ENCODE measurements around the gene C1GALT1. TPM values are rescaled to one million over a fixed set of nuclear protein-coding genes. Genes with fewer than 3 reads are reported as not detected.
A peak's percentile ranks its signal among the peaks of the same experiment; 100 is the strongest.

The C1GALT1 gene
- total and polyA plus RNA-seq, 2 donors (not counting 1 experiment from before 2014, with no cell fraction given) = 12.4 to 66.8 TPM

GRCh38 chr7:7157177-7157886 is 25.0 kb upstream of the C1GALT1 start:
- Histone ChIP-seq H3K9ac (ENCODE audit: low read length) (peak overlapping the region; percentile 69), H3K36me3 (replicated peaks in 1 of 2; ENCODE audit: control extremely low read depth in 1 of 2, control insufficient read depth in 1 of 2, extremely low read depth in 1 of 2, insufficient read depth in 2 of 2, low read length in 1 of 2) (peaks cover 0 to 11% of the 10 kb centered on the region in 2 experiments), H3K4me3 (ENCODE audit: control extremely low read depth in 1 of 5, extremely low read depth in 1 of 5, insufficient read depth in 1 of 5, low read depth in 2 of 5, low read length in 4 of 5) (peak overlapping the region; percentile 49 to 90 (median 61)), H3K4me1 (ENCODE audit: control insufficient read depth in 2 of 2, insufficient read depth in 2 of 2, low read length in 2 of 2) (peaks cover 33 to 34% of the 10 kb centered on the region in 2 donors), H3K4me2 (replicated peaks; ENCODE audit: low read depth, low read length, poor library complexity, severe bottlenecking) (peak overlapping the region; percentile 81), H3K9me3 (ENCODE audit: control extremely low read depth in 1 of 3, control insufficient read depth in 2 of 3, insufficient read depth in 1 of 3, low read length in 2 of 3) (peaks cover 0 to 19% (median 12%) of the 10 kb centered on the region in 3 donors), H3K79me2 (ENCODE audit: control insufficient read depth, insufficient read depth, low read length) (peaks cover 53% of the 10 kb centered on the region), H4K20me1 (ENCODE audit: control insufficient read depth, insufficient read depth, low read length, poor library complexity, severe bottlenecking) (no peaks in the 10 kb centered on the region), H2AFZ (ENCODE audit: insufficient read depth, low read depth, low read length, poor library complexity, severe bottlenecking) (peak overlapping the region; percentile 49), H3K27ac (ENCODE audit: low read length in 2 of 2) (peak overlapping the region; percentile 64 to 80), H3K27me3 (replicated peaks in 1 of 4; ENCODE audit: control extremely low read depth in 1 of 4, control insufficient read depth in 3 of 4, insufficient read depth in 4 of 4, low read length in 3 of 4) (no peaks in the 10 kb centered on the region)
- Mint-ChIP-seq H3K4me1 (peaks cover 57% of the 10 kb centered on the region), H3K9me3 (ENCODE audit: insufficient read depth) (peaks cover 5% of the 10 kb centered on the region), H3K27me3 (no peaks in the 10 kb centered on the region), H3K27ac (peak overlapping the region; percentile 94), H3K4me3 (peak overlapping the region; percentile 90)
- ATAC-seq (ENCODE audit: low read depth) (peak; percentile 91), DNase-seq (peak; percentile 68)
- CTCF ChIA-PET = interaction anchor here (0.5 to 2.4 kb wide), 7 partner anchors 25 to 412 kb away, joined by 3 to 13 read pairs (median 3); partner anchors contain the start of gene C1GALT1
- TF ChIP-seq EZH2 (IDR thresholded peaks at IDR 0.05; ENCODE audit: borderline replicate concordance, insufficient read depth, low read depth, low read length, poor library complexity, severe bottlenecking) = no peak
- no peak for TF ChIP-seq CTCF (IDR thresholded peaks at IDR 0.05)
- POLR2A ChIA-PET = interaction anchor here (0.6 to 1.8 kb wide), 4 partner anchors 17 to 71 kb away, joined by 3 to 13 read pairs (median 3); partner anchors contain the start of gene C1GALT1
- no CpG with 5 or more reads among the region's 2 CpGs for WGBS (ENCODE audit: insufficient coverage)
- intact Hi-C loops (cut with micrococcal nuclease) = loop anchor here (1.0 to 5.0 kb wide), 2 partner anchors 25 to 35 kb away; partner anchors contain the start of gene C1GALT1

DNA sequence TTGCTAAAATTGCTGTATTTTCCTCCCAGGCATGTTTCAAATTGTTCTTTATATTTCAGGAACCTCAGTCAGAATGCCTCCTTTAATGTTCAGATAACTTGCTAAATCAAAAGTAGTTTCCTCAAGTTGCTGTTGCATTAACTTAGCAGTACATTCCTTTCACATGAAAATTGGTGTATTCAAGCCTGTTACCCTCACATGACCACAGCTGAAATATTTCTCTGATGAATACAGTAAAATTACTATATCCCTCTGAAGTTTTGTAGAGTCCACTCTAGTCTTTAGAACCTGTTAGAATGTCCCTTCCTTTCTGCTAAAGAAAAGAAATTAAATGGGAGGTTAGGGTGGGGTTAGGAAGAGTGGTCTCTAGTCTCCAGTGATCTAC is 24.5 kb upstream of the C1GALT1 start:
- no peaks in the 10 kb centered on the region for H3K27me3 Mint-ChIP-seq
- Histone ChIP-seq H3K36me3 (replicated peaks in 1 of 2; ENCODE audit: control extremely low read depth in 1 of 2, control insufficient read depth in 1 of 2, extremely low read depth in 1 of 2, insufficient read depth in 2 of 2, low read length in 1 of 2) (peaks cover 0 to 11% of the 10 kb centered on the region in 2 experiments), H4K20me1 (ENCODE audit: control insufficient read depth, insufficient read depth, low read length, poor library complexity, severe bottlenecking) (no peaks in the 10 kb centered on the region), H3K9me3 (ENCODE audit: control extremely low read depth in 1 of 3, control insufficient read depth in 2 of 3, insufficient read depth in 1 of 3, low read length in 2 of 3) (peaks cover 0 to 17% (median 12%) of the 10 kb centered on the region in 3 donors), H3K4me1 (ENCODE audit: control insufficient read depth in 2 of 2, insufficient read depth in 2 of 2, low read length in 2 of 2) (peaks cover 33 to 34% of the 10 kb centered on the region in 2 donors), H3K9ac (ENCODE audit: low read length) (peak overlapping the region; percentile 69), H3K27me3 (replicated peaks in 1 of 4; ENCODE audit: control extremely low read depth in 1 of 4, control insufficient read depth in 3 of 4, insufficient read depth in 4 of 4, low read length in 3 of 4) (no peaks in the 10 kb centered on the region), H3K27ac (ENCODE audit: low read length in 2 of 2) (peak overlapping the region; percentile 64 to 80), H2AFZ (ENCODE audit: insufficient read depth, low read depth, low read length, poor library complexity, severe bottlenecking) (no peak overlapping the region), H3K4me3 (ENCODE audit: control extremely low read depth in 1 of 5, extremely low read depth in 1 of 5, insufficient read depth in 1 of 5, low read depth in 2 of 5, low read length in 4 of 5) (peak overlapping the region; percentile 49 to 90 (median 61)), H3K79me2 (ENCODE audit: control insufficient read depth, insufficient read depth, low read length) (peaks cover 53% of the 10 kb centered on the region), H3K4me2 (replicated peaks; ENCODE audit: low read depth, low read length, poor library complexity, severe bottlenecking) (peak overlapping the region; percentile 81)
- intact Hi-C loops (cut with micrococcal nuclease) = loop anchor here (1.0 to 5.0 kb wide), 4 partner anchors 24 to 409 kb away; partner anchors contain the start of genes C1GALT1 and MIOS
- ChIA-PET CTCF (interaction anchor here (0.7 to 2.4 kb wide), 6 partner anchors 24 to 411 kb away, joined by 3 to 13 read pairs (median 3); partner anchors contain the start of gene C1GALT1), POLR2A (interaction anchor here (0.5 to 1.8 kb wide), 3 partner anchors 17 to 37 kb away, joined by 3 to 13 read pairs (median 5); partner anchors contain the start of gene C1GALT1)
- peak overlapping the region; percentile 90 for H3K4me3 Mint-ChIP-seq
- no peak for ATAC-seq (ENCODE audit: low read depth)
- H3K4me1 Mint-ChIP-seq = peaks cover 55% of the 10 kb centered on the region
- no peak for TF ChIP-seq CTCF (IDR thresholded peaks at IDR 0.05)
- TF ChIP-seq EZH2 (IDR thresholded peaks at IDR 0.05; ENCODE audit: borderline replicate concordance, insufficient read depth, low read depth, low read length, poor library complexity, severe bottlenecking) = no peak
- no peak for DNase-seq
- H3K9me3 Mint-ChIP-seq (ENCODE audit: insufficient read depth) = peaks cover 5% of the 10 kb centered on the region
- peak overlapping the region; percentile 94 for H3K27ac Mint-ChIP-seq
